GM18507 (cell line): Measurements from ENCODE around the gene TMEM132E.

ENCODE experiments used
- DNase-seq: peaks from one replicate; pipeline ENCODE4 v3.0.0; 2011; ENCODE audit warnings: low read depth; ENCODE audit not compliant: insufficient read length; ENCODE audit errors: extremely low spot score
- FAIRE-seq: peaks from 2 replicates; lab custom pipeline; 2011; peaks lifted over from hg19 to GRCh38; lab: Jason Lieb, UNC

Gene TMEM132E

GRCh38 chr17:34673995-34674890, 94.9 kb downstream of the TMEM132E start:
- FAIRE-seq (no peak), DNase-seq (no peak)

- no peak for FAIRE-seq
Observed at GRCh38 chr17:34675143-34675542, 95.8 kb downstream of the TMEM132E start.

GRCh38 chr17:34675605-34676004, 96.2 kb downstream of the TMEM132E start:
- DNase-seq (no peak), FAIRE-seq (no peak)

More at GRCh38 chr17:34675143-34675542, 95.8 kb downstream of the TMEM132E start:
- DNase-seq, result no peak

GRCh38 chr17:34680151-34680550, 100.8 kb downstream of the TMEM132E start:
- FAIRE-seq (no peak), DNase-seq (no peak)

GRCh38 chr17:34682305-34682704, 102.9 kb downstream of the TMEM132E start:
- DNase-seq (no peak), FAIRE-seq (no peak)

- no peak for FAIRE-seq
- DNase-seq, result no peak
Observed at GRCh38 chr17:34683390-34683789, 104.0 kb downstream of the TMEM132E start.
